ENCODE results near the gene SKI.

DNA sequence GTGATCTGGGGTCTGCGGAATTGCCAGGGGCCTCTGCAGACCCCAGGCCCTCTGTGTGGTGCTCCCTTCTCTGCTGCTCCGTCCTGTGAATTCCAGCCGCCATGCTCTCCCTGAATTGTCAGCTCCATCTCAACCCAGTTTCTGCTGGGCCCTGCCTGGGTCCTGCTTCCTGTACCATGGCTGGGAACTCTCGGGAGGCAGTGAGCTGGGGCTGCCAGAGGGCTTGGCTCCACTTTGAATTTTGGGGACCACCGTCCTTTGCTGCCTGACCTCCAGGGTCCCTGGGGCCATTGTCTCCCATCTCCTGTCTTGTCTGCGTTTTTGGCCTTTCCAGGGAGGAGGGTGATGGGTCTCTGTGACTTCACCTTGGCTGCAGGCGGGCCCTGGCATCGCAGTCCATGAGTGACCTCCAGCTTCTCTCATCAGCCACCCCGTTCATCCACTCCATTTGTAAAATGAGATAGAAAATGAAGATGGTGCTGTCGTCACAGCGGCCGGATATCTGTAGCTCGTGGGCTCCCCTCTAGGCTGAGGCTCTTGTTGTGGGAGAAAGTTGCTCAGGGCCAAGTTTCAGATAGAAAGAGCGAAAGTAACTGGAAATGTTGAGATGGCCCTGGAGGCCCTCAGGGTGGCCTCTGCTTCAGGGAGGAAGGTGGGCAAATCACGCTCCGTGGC lies 38.3 kb downstream of the SKI start:
- TF ChIP-seq CEBPB (IDR thresholded peaks at IDR 0.05; ENCODE audit: low read depth, low read length): no peak
- no peak for TF ChIP-seq RAD21 (IDR thresholded peaks at IDR 0.05; ENCODE audit: low read length)
- TF ChIP-seq, protein P1, sequence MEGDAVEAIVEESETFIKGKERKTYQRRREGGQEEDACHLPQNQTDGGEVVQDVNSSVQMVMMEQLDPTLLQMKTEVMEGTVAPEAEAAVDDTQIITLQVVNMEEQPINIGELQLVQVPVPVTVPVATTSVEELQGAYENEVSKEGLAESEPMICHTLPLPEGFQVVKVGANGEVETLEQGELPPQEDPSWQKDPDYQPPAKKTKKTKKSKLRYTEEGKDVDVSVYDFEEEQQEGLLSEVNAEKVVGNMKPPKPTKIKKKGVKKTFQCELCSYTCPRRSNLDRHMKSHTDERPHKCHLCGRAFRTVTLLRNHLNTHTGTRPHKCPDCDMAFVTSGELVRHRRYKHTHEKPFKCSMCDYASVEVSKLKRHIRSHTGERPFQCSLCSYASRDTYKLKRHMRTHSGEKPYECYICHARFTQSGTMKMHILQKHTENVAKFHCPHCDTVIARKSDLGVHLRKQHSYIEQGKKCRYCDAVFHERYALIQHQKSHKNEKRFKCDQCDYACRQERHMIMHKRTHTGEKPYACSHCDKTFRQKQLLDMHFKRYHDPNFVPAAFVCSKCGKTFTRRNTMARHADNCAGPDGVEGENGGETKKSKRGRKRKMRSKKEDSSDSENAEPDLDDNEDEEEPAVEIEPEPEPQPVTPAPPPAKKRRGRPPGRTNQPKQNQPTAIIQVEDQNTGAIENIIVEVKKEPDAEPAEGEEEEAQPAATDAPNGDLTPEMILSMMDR (conservative IDR thresholded peaks at IDR 0.05; ENCODE audit: low read depth, low read length): no peak
- no peak for TF ChIP-seq SMC3 (IDR thresholded peaks at IDR 0.05; ENCODE audit: low read depth, low read length)
- TF ChIP-seq RCOR1 (IDR thresholded peaks at IDR 0.05; ENCODE audit: insufficient replicate concordance, low read length): no peak
- no peak for TF ChIP-seq FOS (IDR thresholded peaks at IDR 0.05; ENCODE audit: low read depth, low read length)
